IMR-90 (cell line): ENCODE data around the gene SLC6A12.

ENCODE experiments used
- MAFK ChIP-seq: IDR thresholded peaks from 2 replicates; pipeline ENCODE4 v1.6.1; 2012; ENCODE audit warnings: low read depth, low read length, improper control_type of control experiment
- TF ChIP-seq, protein P1 (sequence below): fragments of 150-350 bp; IDR thresholded peaks from 2 replicates; pipeline ENCODE4 v1.6.1; 2017; ENCODE audit warnings: mild to moderate bottlenecking, antibody characterized with exemption, low read length, low read depth
- TF ChIP-seq, protein P2 (sequence below): conservative IDR thresholded peaks from 2 replicates; pipeline ENCODE4 v1.5.1; 2012; ENCODE audit warnings: mild to moderate bottlenecking, low read depth, low read length, improper control_type of control experiment

DNA sequence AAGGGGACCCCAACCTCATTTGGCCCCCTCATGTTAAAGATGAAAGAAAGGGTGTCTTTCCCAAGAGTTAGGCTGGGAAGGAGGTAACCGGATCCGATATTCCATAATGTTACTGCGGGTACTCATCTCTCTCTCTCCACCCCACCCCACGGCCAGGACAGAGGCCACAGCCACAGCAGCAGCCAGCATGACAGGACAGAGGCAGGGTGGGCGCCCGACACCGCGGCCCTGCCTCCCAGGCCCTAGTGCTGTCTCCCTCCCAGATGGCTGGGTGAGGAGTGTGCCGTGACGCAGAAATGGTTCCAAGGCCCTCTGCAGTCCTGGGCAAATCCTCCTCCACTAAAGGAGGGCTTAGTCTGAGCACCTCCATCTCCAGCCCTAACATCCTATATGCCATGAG, 6.2 kb downstream of the SLC6A12 start:
- TF ChIP-seq, protein P1, sequence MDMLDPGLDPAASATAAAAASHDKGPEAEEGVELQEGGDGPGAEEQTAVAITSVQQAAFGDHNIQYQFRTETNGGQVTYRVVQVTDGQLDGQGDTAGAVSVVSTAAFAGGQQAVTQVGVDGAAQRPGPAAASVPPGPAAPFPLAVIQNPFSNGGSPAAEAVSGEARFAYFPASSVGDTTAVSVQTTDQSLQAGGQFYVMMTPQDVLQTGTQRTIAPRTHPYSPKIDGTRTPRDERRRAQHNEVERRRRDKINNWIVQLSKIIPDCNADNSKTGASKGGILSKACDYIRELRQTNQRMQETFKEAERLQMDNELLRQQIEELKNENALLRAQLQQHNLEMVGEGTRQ: no peak
- TF ChIP-seq MAFK: no peak
- TF ChIP-seq, protein P2, sequence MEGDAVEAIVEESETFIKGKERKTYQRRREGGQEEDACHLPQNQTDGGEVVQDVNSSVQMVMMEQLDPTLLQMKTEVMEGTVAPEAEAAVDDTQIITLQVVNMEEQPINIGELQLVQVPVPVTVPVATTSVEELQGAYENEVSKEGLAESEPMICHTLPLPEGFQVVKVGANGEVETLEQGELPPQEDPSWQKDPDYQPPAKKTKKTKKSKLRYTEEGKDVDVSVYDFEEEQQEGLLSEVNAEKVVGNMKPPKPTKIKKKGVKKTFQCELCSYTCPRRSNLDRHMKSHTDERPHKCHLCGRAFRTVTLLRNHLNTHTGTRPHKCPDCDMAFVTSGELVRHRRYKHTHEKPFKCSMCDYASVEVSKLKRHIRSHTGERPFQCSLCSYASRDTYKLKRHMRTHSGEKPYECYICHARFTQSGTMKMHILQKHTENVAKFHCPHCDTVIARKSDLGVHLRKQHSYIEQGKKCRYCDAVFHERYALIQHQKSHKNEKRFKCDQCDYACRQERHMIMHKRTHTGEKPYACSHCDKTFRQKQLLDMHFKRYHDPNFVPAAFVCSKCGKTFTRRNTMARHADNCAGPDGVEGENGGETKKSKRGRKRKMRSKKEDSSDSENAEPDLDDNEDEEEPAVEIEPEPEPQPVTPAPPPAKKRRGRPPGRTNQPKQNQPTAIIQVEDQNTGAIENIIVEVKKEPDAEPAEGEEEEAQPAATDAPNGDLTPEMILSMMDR: no peak
